Skeletal muscle tissue (tissue), 4 donors: ENCODE measurements around the gene GPC6. TPM values are rescaled to one million over a fixed set of nuclear protein-coding genes. Genes with fewer than 3 reads are reported as not detected.

ENCODE experiments used
- H3K27ac ChIP-seq: one replicate; pipeline ENCODE4 v1.7.0; 2013; ENCODE audit warnings: mild to moderate bottlenecking, low read depth, low read length, inconsistent platforms
- H3K27me3 ChIP-seq, 3 donors: one replicate each; pipeline ENCODE4 v1.7.0; 2013; ENCODE audit warnings: low read length in 3 of 3; ENCODE audit not compliant: control insufficient read depth in 3 of 3, insufficient read depth in 3 of 3
- H3K36me3 ChIP-seq, 3 donors: one replicate each; pipeline ENCODE4 v1.7.0; 2013; ENCODE audit warnings: low read length in 3 of 3; ENCODE audit not compliant: control insufficient read depth in 3 of 3, insufficient read depth in 3 of 3
- H3K4me1 ChIP-seq, 3 donors: one replicate each; pipeline ENCODE4 v1.7.0; 2013; ENCODE audit warnings: low read length in 3 of 3, mild to moderate bottlenecking in 3 of 3; ENCODE audit not compliant: control insufficient read depth in 3 of 3, insufficient read depth in 3 of 3
- H3K4me3 ChIP-seq, 3 donors: one replicate each; pipeline ENCODE4 v1.7.0; 2013; ENCODE audit warnings: low read length in 3 of 3
- H3K9ac ChIP-seq, 3 donors: one replicate each; pipeline ENCODE4 v1.7.0; 2013; ENCODE audit warnings: low read length in 3 of 3, mild to moderate bottlenecking in 3 of 3, moderate library complexity in 2 of 3, low read depth in 1 of 3
- H3K9me3 ChIP-seq, 3 donors: one replicate each; pipeline ENCODE4 v1.7.0; 2013; ENCODE audit warnings: low read length in 3 of 3; ENCODE audit not compliant: control insufficient read depth in 3 of 3
- total RNA-seq: library from RNA; depleted of rRNA; stranded (reverse); fragments of >200 nt; gene quantifications from one replicate; pipeline ENCODE4 v1.2.3, GENCODE V29; 2014
- donor health status: Osteomylitis.

Gene GPC6
- total RNA-seq, 1 donor from 2014 or later = 7.8 TPM

- no peak overlapping the region for H3K9ac ChIP-seq
- H3K27ac ChIP-seq = no peak overlapping the region
- no peaks in the 10 kb centered on the region for H3K9me3 ChIP-seq
- no peak overlapping the region for H3K4me3 ChIP-seq
- no peaks in the 10 kb centered on the region for H3K27me3 ChIP-seq
- H3K4me1 ChIP-seq = no peaks in the 10 kb centered on the region
- H3K36me3 ChIP-seq = no peaks in the 10 kb centered on the region
Observed at GRCh38 chr13:94112731-94113130, 886.1 kb downstream of the GPC6 start.

GRCh38 chr13:94113245-94113644 is 886.6 kb downstream of the GPC6 start:
- H3K9me3 ChIP-seq = no peaks in the 10 kb centered on the region
- no peaks in the 10 kb centered on the region for H3K36me3 ChIP-seq

GRCh38 chr13:94114166-94114565 is 887.6 kb downstream of the GPC6 start:
- H3K36me3 ChIP-seq = no peaks in the 10 kb centered on the region
- H3K4me3 ChIP-seq = no peak overlapping the region
- no peak overlapping the region for H3K9ac ChIP-seq
- H3K27ac ChIP-seq = no peak overlapping the region
- H3K4me1 ChIP-seq = no peaks in the 10 kb centered on the region
- no peaks in the 10 kb centered on the region for H3K27me3 ChIP-seq
- no peaks in the 10 kb centered on the region for H3K9me3 ChIP-seq

More at GRCh38 chr13:94113245-94113644, 886.6 kb downstream of the GPC6 start:
- no peaks in the 10 kb centered on the region for H3K4me1 ChIP-seq
- no peak overlapping the region for H3K9ac ChIP-seq
- no peaks in the 10 kb centered on the region for H3K27me3 ChIP-seq
- no peak overlapping the region for H3K27ac ChIP-seq
- H3K4me3 ChIP-seq = no peak overlapping the region

- Histone ChIP-seq H3K27ac (no peak overlapping the region), H3K9me3 (no peaks in the 10 kb centered on the region), H3K4me3 (no peak overlapping the region)
Observed at GRCh38 chr13:94115054-94115453, 888.4 kb downstream of the GPC6 start.

GRCh38 chr13:94119360-94119936 is 892.8 kb downstream of the GPC6 start:
- Histone ChIP-seq H3K27ac (no peak overlapping the region), H3K4me3 (no peak overlapping the region), H3K4me1 (no peaks in the 10 kb centered on the region), H3K9me3 (no peaks in the 10 kb centered on the region), H3K27me3 (no peaks in the 10 kb centered on the region), H3K9ac (no peak overlapping the region), H3K36me3 (no peaks in the 10 kb centered on the region)

More at GRCh38 chr13:94115054-94115453, 888.4 kb downstream of the GPC6 start:
- Histone ChIP-seq H3K27me3 (no peaks in the 10 kb centered on the region), H3K9ac (no peak overlapping the region), H3K4me1 (no peaks in the 10 kb centered on the region), H3K36me3 (no peaks in the 10 kb centered on the region)

GRCh38 chr13:94120878-94121277 is 894.3 kb downstream of the GPC6 start:
- Histone ChIP-seq H3K27me3 (no peaks in the 10 kb centered on the region), H3K4me3 (no peak overlapping the region), H3K4me1 (no peaks in the 10 kb centered on the region), H3K27ac (no peak overlapping the region), H3K9ac (no peak overlapping the region), H3K9me3 (no peaks in the 10 kb centered on the region), H3K36me3 (no peaks in the 10 kb centered on the region)

- Histone ChIP-seq H3K9ac (no peak overlapping the region), H3K4me3 (no peak overlapping the region), H3K4me1 (no peaks in the 10 kb centered on the region), H3K27ac (no peak overlapping the region), H3K36me3 (no peaks in the 10 kb centered on the region), H3K27me3 (no peaks in the 10 kb centered on the region), H3K9me3 (no peaks in the 10 kb centered on the region)
Observed at GRCh38 chr13:94121686-94122085, 895.1 kb downstream of the GPC6 start.

- Histone ChIP-seq H3K27ac (no peak overlapping the region), H3K36me3 (no peaks in the 10 kb centered on the region), H3K9me3 (no peaks in the 10 kb centered on the region), H3K4me1 (no peaks in the 10 kb centered on the region), H3K4me3 (no peak overlapping the region), H3K27me3 (no peaks in the 10 kb centered on the region), H3K9ac (no peak overlapping the region)
Observed at GRCh38 chr13:94122300-94122915, 895.8 kb downstream of the GPC6 start.

GRCh38 chr13:94123557-94123956 is 897.0 kb downstream of the GPC6 start:
- Histone ChIP-seq H3K9me3 (no peaks in the 10 kb centered on the region), H3K27ac (no peak overlapping the region), H3K4me1 (peaks cover 0 to 5% (median 3%) of the 10 kb centered on the region in 3 donors), H3K9ac (no peak overlapping the region), H3K4me3 (no peak overlapping the region), H3K27me3 (no peaks in the 10 kb centered on the region), H3K36me3 (no peaks in the 10 kb centered on the region)

GRCh38 chr13:94128430-94128829 is 901.8 kb downstream of the GPC6 start:
- Histone ChIP-seq H3K4me1 (peaks cover 0 to 12% (median 4%) of the 10 kb centered on the region in 3 donors), H3K36me3 (no peaks in the 10 kb centered on the region), H3K27me3 (no peaks in the 10 kb centered on the region), H3K27ac (no peak overlapping the region), H3K9me3 (no peaks in the 10 kb centered on the region), H3K4me3 (no peak overlapping the region), H3K9ac (no peak overlapping the region)
